Stimulated activated CD4-positive, alpha-beta T cell treated with anti-CD3 and anti-CD28 coated beads, Interleukin-1b, Interleukin-23, amount 100 ng/mL, for 1 hour (primary cell): ENCODE results near the gene CD6.
A peak's percentile ranks its signal among the peaks of the same experiment; 100 is the strongest.

Experiments used
- DNase-seq, 2 donors: peaks; one replicate each; pipeline ENCODE4 v3.0.0-alpha.2; 2020; ENCODE audit warnings: low read depth in 2 of 2

The CD6 gene

DNA sequence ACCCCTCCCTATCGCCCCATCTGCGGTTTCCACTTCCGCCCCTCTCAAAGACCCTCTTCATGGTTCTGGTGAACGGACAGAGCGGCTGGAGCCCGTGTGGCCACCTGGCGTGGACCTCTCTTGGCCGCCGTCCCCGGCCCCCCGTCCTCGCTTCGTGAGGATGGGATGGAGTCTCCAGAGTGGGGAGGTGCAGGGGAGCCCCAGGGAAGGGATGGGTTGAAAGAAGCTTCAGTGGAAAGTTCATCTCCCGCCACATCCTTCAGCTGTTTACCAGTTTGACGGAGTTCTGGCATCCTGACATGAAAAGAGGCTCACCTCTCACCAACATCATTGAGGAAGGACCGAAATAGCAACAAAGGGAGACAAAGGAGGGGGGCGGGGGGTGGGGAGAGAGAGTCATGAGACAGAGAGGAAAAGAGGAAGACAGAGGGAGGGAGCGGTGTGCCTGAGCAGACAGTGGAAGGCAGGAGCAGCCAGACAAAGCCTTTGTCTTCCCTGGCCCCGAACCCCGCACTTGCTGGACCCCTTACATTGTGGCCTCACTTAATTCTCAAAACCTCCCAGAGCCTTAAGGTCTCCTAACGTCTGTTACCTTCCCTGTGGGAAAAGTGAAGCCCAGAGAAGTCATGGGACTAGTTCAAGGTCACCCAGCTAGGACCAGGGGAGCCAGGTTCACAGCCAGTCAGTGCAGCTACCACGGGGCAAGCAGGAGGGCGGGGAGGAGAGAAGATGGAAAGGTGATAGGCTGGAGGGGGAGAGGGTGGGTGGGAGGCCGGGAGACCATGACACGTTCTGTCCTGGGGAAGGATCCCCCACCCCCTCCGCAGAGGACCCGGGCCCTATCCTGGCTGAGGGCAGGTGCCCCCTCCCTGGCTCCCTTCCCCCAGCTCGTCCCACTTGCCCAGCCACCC is 54.9 kb downstream of the CD6 start:
- no peak for DNase-seq

DNA sequence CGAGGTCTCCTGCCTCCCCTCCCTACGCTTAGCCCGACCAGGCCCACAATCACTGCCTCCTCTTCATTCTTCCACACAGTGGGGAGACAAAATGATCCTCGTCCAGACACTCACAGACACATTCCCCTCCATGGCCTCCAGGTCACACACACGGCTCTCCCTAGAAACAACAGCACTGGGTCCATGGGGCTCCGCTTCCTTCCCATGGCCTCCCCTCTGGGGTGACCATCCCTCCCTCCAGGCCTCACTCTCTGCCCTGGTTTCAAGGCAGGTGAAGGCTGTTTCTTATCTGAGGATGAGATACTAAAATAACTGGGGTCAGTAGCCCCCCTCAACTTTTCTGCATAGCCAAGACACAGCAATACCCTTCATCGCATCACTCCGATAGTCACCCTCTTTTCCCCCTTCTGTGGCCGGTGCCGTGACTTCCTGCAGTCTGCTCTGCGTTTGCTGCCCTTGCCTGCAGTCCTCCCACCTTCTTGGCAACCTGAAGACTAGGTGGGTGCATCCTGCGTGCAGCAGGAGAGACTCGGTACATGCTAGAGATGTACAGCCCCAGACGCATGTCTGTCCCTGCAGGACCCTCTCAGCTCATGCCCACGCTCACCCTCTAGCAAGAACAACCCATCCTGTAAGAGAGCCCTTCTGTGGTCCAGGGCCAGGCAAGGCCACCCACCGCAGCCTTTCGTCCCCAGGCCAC is 55.8 kb downstream of the CD6 start:
- no peak for DNase-seq

DNA sequence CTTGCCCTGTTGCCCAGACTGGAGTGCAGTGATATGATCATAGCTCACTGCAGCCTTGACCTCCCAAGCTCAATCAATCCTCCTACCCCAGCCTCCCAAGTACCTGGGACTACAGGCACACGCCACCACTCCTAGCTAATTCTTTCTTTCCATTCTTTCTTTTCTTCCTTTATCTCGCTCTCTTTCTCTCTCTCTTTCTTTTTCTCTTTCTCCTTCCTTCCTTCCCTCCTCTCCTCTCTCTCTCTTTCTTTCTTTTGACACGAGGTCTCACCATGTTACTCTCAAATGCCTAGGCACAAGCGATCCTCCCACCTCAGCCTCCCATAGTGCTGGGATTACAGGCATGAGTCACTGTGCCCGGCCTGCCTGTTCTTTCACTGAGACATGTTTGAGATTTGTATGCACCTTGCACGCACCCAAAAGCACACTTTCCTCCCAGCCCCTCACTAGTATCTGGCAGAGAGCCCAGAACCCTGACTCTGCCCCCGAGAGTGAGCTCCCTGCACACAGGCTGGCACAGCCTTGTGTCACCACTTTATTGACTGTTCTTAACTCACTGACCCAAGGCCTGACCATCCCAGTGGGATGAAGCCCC is 56.8 kb downstream of the CD6 start:
- no peak for DNase-seq

DNA sequence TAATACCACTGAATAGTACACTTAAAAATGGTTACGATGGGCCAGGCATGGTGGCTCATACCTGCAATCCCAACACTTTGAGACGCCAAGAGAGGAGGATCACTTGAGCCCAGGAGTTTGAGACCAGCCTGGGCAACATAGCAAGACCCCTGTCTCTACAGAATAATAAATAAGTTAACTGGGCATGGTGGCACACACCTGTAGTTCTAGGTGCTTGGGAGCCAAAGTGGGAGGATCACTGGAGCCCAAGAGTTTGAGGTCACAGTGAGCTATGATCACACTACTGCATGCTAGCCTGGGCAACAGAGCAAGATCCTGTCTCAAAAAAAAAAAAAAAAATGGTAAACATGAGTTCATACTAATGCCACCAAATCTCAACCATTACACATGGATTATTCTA is 61.3 kb downstream of the CD6 start:
- DNase-seq: no peak

DNA sequence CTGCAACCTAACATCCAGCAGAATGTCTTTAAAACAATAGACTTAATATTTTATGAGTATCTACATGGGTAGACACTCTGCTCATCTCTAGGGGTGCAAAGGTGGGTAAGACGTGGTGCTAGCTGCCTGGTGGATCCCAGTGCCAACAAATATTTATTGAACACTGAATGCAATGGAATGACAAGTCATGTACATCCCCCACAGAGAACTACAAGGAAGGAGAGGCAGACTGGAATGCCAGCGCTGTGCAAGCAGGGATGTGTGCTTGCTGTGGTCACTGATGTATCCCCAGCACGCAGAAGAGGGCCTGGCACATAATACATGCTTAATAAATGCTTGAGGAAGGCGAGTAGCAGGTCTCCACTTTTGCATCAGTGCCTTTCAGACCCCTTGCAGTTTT is 61.9 kb downstream of the CD6 start:
- DNase-seq: no peak

DNA sequence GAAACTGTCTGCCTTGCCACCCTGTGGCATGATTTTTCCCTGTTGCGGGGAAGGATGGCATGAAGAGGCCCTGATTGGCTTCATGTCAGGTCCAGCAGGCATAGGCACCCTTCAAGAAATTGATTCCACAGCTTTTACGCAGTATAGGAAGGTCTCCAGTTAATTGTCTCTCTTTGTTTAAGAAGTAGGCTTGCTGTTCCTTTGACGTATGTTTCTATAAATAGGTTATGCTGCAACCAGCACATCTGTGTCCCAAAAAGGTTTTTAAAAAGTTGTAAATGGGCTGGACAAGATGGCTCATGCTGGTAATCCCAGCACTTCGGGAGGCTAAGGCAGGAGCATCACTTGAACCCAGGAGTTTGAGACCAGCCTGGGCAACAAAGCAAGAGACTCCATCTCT is 62.6 kb downstream of the CD6 start:
- DNase-seq: no peak

DNA sequence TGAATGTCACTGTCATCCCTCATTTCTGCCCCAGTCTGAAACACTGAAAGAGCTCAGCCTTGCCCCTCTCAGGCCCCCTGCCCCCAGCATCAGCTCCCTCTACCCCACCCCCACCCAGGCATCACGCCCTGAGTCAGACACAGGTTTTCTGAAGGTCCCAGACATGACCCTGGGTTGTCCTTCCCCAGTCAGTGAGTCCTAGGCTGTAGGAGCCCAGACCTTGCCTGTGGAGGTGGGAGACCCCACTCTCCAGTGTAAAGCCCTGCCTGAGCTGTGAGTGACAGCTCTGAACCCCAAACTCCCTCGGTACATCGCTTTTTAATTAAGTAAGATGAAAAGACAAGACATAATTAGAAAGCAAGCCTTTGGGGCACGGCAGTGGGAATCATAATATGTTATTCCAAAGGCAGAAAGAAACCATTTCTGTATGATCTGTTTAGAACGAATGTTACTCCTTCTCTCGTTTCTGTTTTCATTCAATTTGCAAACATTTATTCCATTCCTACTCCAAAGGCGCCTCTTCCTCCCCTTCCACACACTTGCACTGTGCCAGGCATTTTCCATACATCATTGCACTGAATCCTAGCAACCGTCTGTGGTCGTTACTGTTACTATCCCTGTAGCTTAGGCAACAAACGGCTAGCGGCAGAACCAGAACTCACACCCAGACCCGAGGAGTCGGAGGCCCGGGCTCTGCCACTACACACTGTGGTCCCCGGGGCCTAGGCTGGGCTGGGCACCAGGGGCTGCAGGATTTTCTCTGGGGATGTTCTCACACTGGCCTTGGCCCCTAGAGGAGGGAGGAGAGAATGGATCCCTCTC is 63.4 kb downstream of the CD6 start:
- DNase-seq: no peak

DNA sequence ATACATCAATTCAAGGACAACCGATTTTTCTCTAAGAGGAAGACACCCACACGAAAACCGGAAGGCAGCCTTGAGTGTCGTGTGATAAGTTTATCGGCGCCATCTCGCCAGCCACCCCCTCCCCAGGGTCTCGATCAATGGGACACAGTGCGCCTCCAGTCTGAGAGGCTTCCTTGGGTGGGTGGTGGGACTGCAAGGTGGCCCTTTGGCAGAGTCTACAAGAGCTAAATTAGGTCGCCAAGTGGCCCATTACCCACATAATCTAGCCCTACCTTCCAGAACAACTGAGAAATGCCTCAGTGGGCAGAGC is 64.0 kb downstream of the CD6 start:
- DNase-seq: no peak

DNA sequence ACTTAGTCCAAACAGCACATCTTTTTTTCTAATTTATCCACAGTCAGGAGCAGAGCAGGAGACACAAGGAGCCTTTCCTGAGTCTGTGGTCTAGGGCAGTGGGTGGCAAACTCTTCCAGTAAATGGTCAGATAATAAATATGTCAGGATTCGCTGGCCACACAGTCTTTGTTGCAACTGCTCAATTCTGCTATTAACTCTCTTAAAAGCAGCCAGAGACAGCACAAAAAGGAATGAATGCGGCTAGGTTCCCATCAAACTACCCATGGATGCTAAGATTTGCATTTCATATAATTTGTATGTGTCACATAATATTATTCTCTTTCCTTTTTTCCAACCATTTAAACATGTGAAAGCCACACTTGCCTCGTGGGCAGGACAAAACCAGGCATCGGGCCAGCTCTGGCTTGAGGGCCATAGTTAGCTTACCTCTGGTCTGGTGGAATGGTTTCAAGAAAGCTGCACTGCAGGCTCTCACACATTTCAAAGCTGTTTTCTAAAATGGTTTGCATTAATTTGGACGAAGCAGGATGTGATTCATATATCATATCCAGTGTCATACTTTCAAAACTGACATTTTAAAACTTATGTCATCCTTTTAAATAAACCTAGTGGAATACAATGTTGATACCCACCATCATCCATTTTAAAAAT is 66.1 kb downstream of the CD6 start:
- DNase-seq: no peak

DNA sequence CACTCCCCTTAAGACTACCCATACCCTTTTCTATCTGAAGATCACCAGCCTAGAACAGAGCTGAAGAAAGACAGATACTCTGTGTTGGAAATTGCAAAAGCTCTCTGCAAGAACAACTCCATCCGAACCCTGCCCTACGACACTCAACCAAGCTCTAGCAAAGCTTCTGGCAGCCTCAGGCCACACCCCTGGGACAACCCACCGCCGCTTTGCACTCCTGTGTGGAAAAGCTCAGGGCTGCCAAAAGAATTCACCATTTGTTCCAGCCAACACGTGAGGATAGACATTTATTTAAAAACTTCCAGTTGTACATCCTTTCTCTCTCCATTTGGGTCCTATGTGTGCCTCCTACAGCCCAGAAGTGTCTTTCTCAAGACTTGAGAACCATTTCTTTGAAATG is 68.4 kb downstream of the CD6 start:
- DNase-seq: no peak

DNA sequence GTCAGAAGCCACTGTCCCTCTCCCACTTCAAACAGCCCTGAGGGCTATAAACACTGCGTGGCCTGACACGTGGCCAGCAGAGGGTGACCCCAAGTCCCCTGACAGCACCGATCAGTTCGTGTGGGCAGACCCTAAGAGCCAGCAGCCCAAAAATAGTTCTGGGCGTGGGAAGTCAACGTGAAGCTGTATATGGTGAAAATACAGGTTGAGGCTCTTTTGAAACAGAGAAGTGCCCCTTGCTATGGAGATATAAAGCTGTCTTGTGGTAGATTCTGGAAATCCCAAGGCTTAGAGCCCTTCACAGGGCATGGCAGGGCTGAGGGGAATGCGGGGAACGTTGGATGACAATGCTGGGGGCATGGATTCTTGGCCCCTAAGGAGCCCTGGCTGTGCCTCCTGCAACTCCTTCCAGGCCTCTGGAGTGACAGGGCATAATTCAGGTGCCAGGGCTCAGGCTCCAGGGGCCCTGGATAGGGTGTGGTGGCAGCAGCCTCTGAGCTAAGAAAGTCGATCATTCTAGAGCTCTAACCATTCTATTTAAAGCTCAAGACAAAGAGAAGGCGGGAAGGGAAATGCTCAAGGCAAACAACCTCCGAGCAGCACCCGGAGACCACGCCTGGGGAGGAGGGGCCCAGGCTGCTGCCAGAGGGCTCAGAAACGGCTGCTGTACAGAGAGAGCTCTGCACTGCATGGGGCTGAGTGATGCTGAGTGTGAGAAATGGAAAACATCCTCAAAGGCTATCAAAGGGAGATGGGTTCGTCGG is 70.5 kb downstream of the CD6 start:
- DNase-seq: peak in 1 of 2 donors; percentile 77

DNA sequence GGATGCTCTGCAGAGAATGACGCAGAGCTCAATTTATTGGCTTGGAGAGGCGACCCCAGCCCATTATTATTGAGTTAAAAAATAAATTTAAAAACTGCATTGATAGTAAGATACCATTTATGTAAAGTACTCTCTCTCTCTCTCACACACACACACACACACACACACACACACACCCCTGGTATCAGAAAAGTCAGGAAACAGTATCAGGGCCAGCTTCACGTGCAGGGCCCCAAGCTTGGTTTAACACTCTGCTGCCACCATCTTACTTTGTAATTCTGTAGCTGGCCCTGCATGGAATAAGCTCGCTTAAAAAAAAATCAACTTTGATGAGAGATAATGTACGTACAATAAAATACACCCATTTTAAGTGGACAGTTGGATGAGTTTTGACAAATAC is 71.1 kb downstream of the CD6 start:
- no peak for DNase-seq

DNA sequence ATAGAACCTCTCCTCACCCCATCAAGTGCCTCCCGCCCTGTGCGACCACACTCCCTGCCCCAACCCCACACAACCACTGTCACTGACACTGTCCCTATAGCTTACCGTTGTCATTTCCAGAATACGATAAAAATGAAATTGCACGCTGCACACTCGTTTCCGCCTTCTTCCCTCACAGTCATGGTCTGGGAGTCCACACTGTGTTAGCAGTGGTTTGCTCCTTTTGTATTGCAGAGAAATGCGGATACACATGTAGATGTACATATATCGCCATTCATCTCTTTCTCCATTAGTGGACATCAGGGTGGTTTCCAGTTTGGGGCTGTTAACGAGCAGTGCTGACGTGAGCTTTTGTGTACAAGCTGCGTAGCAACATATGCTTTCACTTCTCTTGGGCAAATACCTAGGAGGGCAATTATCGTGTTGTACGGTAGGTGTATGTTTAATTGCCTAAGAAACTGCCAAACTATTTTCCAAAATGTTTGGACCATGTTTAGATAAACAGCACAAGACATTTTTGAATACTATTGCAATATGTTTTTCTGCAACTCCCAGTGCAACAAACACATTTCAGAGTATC is 71.6 kb downstream of the CD6 start:
- no peak for DNase-seq

DNA sequence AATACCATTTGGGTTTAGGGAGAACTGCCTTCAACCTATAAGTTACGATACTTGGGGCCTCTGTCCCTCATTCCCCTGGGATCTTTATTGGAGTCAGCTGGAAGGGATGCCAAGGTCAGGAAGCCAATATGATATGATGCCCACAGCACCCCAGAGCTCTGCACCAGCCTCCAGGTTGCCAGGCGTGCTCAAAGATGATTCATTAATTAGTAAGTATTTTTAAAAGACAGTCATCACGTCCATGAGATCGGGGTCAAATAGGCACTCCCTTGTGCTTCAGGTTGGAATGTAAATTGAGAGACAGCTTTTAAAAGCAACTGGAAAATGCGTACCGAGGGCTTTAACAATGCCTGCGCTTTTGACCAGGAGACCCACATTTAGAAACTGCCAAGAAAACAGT is 73.8 kb downstream of the CD6 start:
- DNase-seq: no peak

DNA sequence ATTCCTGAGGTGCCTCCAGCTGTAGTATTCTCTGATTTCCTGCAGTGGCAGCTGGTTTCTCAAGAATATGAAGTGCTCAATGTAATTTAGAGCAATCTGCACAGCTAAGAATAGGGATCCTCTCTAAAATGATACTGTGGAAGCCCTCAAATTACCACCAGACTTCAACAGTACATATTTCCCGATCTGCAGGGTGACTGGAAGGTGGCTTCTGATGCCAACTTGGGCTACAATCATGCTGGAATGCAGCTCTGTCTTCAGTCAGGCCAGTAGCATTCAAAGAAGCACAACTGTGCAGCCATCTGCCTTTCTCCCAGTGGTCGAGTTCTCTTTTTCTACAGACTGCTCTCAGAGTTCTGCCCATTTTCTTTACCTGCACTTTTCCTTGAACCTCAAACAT is 75.4 kb downstream of the CD6 start:
- no peak for DNase-seq

DNA sequence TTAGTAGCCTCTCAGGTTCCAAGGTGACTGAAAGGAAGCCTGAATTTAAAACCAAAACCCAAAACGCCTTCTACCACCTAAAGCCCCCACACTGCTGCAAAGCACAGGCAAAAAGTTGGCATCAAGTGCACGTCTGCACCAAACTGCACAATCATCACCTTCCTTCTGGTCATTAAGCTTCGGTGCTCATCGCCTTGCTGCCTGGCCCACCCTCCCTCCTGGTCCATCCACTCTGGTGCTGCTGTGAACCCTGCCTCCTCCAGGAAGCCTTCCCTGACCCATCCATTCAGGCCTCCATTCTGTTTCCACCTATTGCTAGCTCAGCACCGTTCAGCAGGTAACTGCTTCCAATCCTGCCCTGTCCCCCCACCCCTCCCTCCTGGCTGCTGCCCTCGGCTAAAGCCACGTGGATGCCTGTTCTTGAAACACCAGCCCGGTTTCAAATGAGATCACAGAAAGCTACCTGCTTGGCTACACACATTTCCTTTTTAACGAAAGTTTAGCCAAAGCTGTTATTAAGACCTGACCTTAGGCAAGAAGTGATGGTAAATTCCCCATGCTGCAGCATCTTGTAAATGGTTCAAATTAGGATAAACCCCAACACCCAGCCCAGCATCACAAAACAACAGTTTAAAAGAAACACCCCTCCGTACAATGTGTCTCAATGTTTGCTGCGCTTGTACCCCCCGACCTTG is 77.0 kb downstream of the CD6 start:
- no peak for DNase-seq

DNA sequence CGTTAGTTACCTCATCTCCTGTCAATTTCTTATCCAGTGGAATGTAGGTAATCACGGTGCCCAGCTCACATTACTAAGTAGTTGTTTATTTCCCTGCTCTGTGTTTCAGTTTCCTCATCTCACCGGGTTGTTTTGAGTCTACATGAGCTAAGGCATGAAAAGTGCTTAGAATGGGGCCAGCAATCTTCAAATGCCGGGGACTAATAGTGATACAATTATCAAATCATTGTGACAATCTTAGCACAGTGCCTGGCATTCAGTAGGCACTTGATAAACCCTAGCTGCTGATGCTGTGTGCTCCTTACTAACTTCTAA is 77.5 kb downstream of the CD6 start:
- DNase-seq: no peak

DNA sequence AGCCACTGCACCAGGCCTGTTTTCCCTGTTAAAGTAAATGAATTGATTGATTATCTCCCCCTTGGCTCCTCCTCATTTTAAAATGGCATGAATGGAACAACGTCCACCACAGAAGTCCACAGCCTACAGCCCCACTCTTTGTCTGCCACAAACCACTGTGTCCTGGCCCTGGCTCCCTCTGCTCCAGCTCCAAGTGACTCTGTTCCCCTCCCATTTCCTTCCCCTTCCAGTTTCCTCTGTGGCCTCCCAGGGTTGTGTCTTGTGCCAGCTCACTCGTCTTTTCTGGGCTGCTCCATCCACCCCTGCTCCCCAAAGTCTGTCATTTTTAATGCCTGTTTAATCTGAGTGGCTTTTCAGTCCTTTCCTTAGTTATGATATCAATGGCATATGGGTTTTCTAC is 78.4 kb downstream of the CD6 start:
- DNase-seq: no peak

DNA sequence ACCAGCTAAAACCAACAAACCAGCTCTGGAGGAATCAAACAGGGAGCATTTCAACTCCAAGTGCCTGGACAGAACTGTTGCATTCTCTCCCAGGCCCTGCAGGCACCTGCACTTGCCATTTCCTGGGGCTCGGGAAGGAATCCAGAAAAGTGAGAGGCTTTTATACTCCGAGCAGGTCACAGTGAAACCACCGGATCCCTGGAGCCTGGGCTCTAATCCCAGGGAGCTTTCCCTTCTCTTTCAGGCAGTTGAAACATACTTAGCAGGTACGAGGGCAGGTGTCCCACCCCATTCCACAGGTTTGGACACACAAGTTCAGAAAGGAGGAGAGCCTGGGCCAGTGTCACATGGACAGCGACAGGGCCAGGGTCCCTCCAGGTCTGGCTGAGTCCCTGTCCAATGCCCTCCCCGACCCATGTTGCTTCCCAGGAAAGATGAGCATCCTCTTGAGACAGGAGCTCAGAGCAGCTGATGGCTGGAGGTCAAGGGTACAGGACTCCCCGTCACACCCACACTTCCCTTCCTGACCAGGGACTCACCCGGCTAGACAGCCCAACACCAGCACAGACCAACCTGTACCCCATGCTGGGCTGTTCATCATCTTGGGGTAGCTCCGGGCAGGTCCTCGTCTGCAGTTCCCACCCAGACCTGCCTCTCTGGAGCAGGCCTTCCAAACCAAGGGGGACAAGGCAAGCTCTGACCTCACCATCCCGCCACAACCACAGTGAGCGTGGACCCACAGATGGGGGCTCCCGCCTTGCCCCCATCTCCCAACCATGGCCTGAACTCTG is 80.9 kb downstream of the CD6 start:
- no peak for DNase-seq
